ENCODE results near the gene METTL8.

GRCh38 chr2:171482877-171483276 lies 49.1 kb upstream of the METTL8 start:
- no peak for TF ChIP-seq ATF3 (CRISPR knock-in tag; conservative IDR thresholded peaks at IDR 0.05)
- no peak for TF ChIP-seq CREM (CRISPR knock-in tag; IDR thresholded peaks at IDR 0.05)
- no peak for TF ChIP-seq CTCF (IDR thresholded peaks at IDR 0.05)

Measured in WTC11 (cell line).